Aorta (tissue), 5 donors: ENCODE results near the gene BRSK1. TPM values are rescaled to one million over a fixed set of nuclear protein-coding genes. Genes with fewer than 3 reads are reported as not detected.
A peak's percentile ranks its signal among the peaks of the same experiment; 100 is the strongest.
"Not testable (repeated sequence)": the region's sequence is repeated elsewhere in the genome, so short reads cannot be mapped to it uniquely, and the experiment has no call there.

ENCODE experiments used
- ATAC-seq: fragments of 200-7000 bp; cut with Tn5 transposase; one replicate; pipeline ENCODE4 v1.9.1; 2022; ENCODE audit warnings: moderate library complexity; ENCODE audit not compliant: low FRiP score
- DNase-seq, 2 donors: peaks; one replicate each; pipeline ENCODE4 v3.0.0-alpha.2; 2020
- H3K27ac ChIP-seq, 2 donors: one replicate each; pipeline ENCODE4 v1.5.1; 2013; ENCODE audit warnings: low read length in 2 of 2, mild to moderate bottlenecking in 2 of 2, moderate library complexity in 2 of 2, control low read depth in 1 of 2, inconsistent platforms in 1 of 2, low read depth in 1 of 2
- H3K27me3 ChIP-seq, 2 donors: one replicate each; pipeline ENCODE4 v1.6.1; 2013; ENCODE audit warnings: control low read depth in 1 of 2, low read length in 1 of 2, mild to moderate bottlenecking in 1 of 2, moderate library complexity in 1 of 2; ENCODE audit not compliant: insufficient read depth in 2 of 2, control insufficient read depth in 1 of 2
- H3K36me3 ChIP-seq, 2 donors: one replicate each; pipeline ENCODE4 v1.6.1; 2013; ENCODE audit warnings: control low read depth in 1 of 2, low read length in 1 of 2, mild to moderate bottlenecking in 1 of 2; ENCODE audit not compliant: insufficient read depth in 2 of 2, control insufficient read depth in 1 of 2
- H3K4me1 ChIP-seq, 2 donors: one replicate each; pipeline ENCODE4 v1.6.1; 2013; ENCODE audit warnings: low read length in 2 of 2, control low read depth in 1 of 2, mild to moderate bottlenecking in 1 of 2, moderate library complexity in 1 of 2; ENCODE audit not compliant: insufficient read depth in 2 of 2, control insufficient read depth in 1 of 2
- H3K4me3 ChIP-seq, 2 donors: one replicate each; pipeline ENCODE4 v1.5.1; 2013; ENCODE audit warnings: low read length in 2 of 2, control low read depth in 1 of 2, mild to moderate bottlenecking in 1 of 2
- H3K9me3 ChIP-seq: one replicate; pipeline ENCODE4 v1.6.1; 2013; ENCODE audit warnings: mild to moderate bottlenecking, low read length; ENCODE audit not compliant: control insufficient read depth
- WGBS, 2 donors: extraction: QIAGEN DNeasy Blood & Tissue Kit; methylation state at CpG; one replicate each; pipeline ENCODE4 v1.1.7; 2013; 5-methylcytosine and 5-hydroxymethylcytosine counted together
- intact Hi-C, 2 donors: fragments of 100-400 bp; cut with DNase I; formaldehyde crosslinking; loops; one replicate each; pipeline versions ENCODE4 v1.14.2 to v1.15.0; 2022
- polyA plus RNA-seq, 2 donors: library from polyadenylated mRNA; stranded (reverse); fragments of 200-250 nt; gene quantifications; one replicate each; pipeline ENCODE4 v1.2.3, GENCODE V29; 2013
- total RNA-seq, 2 donors: library from RNA; stranded (reverse); fragmentation: NEBNext Ultra II Directional; extraction: Animal tissue kit (Norgen Biotek cat#: 25700); gene quantifications; one replicate each; pipeline ENCODE4 v1.2.1, GENCODE V29; 2021
- donor health status: healthy with polysubstance abuse.
- donor health status: Bipolar disorder and iron deficiency.
- donor health status: DM: no; HTN: no; CAD: no.
- donor health status: DM: no; HTN: no; CAD: no.
- donor health status: DM: yes; HTN: yes; CAD: no.

BRSK1 gene
- total and polyA plus RNA-seq, 4 donors: 4.8 to 25.1 (median 16.3) TPM

- WGBS, 2 donors: 76 to 91% methylated on average over 6 of the region's 6 CpGs
- H3K27me3 ChIP-seq: no peaks in the 10 kb centered on the region
- H3K27ac ChIP-seq: no peak overlapping the region
- H3K4me1 ChIP-seq: peaks cover 0 to 3% of the 10 kb centered on the region in 2 donors
- H3K4me3 ChIP-seq: no peak overlapping the region
- intact Hi-C loops: no loop called here
- no peak for DNase-seq
- H3K36me3 ChIP-seq: no peaks in the 10 kb centered on the region
- no peaks in the 10 kb centered on the region for H3K9me3 ChIP-seq
- ATAC-seq: no peak
Observed at GRCh38 chr19:55324662-55325061, 40.9 kb downstream of the BRSK1 start.

GRCh38 chr19:55325172-55325571 lies 41.4 kb downstream of the BRSK1 start, which contains the start of gene TMEM150B:
TSS of gene TMEM150B (minus strand) at chr19:55325341. CDS start at chr19:55321036, 4,305 bp downstream.
- Histone ChIP-seq H3K27me3 (no peaks in the 10 kb centered on the region), H3K9me3 (no peaks in the 10 kb centered on the region), H3K4me1 (peaks cover 0 to 3% of the 10 kb centered on the region in 2 donors), H3K27ac (no peak within 1 kb of the TSS), H3K36me3 (no peaks in the 10 kb centered on the region), H3K4me3 (no peak within 1 kb of the TSS)
- 83 to 84% methylated on average over 14 of the region's 14 CpGs for WGBS, 2 donors
- ATAC-seq: peak; percentile 38
- DNase-seq: no peak
- intact Hi-C loops: no loop called here

GRCh38 chr19:55328774-55329318 lies 45.0 kb downstream of the BRSK1 start:
- WGBS, 2 donors: 63 to 68% methylated on average over 4 of the region's 4 CpGs

GRCh38 chr19:55329791-55330190 lies 46.0 kb downstream of the BRSK1 start:
- H3K4me1 ChIP-seq, H3K27ac ChIP-seq, H3K9me3 ChIP-seq, H3K27me3 ChIP-seq, H3K4me3 ChIP-seq, intact Hi-C loops, ATAC-seq, DNase-seq, H3K36me3 ChIP-seq: not testable (repeated sequence)
- WGBS, 2 donors: 88 to 89% methylated on average over 6 of the region's 6 CpGs

More at GRCh38 chr19:55328774-55329318, 45.0 kb downstream of the BRSK1 start:
- H3K9me3 ChIP-seq, H3K36me3 ChIP-seq, intact Hi-C loops, H3K4me3 ChIP-seq, H3K27me3 ChIP-seq, H3K4me1 ChIP-seq, DNase-seq, H3K27ac ChIP-seq, ATAC-seq: not testable (repeated sequence)

- Histone ChIP-seq H3K9me3 (no peaks in the 10 kb centered on the region), H3K27ac (no peak overlapping the region), H3K4me3 (no peak overlapping the region), H3K27me3 (no peaks in the 10 kb centered on the region), H3K4me1 (no peaks in the 10 kb centered on the region), H3K36me3 (no peaks in the 10 kb centered on the region)
- intact Hi-C loops: no loop called here
- DNase-seq (no peak), ATAC-seq (no peak)
- WGBS, 2 donors: 74 to 78% methylated on average over 11 of the region's 11 CpGs
Observed at GRCh38 chr19:55333870-55334269, 50.1 kb downstream of the BRSK1 start.

GRCh38 chr19:55336101-55336500 lies 52.3 kb downstream of the BRSK1 start:
- no peaks in the 10 kb centered on the region for H3K36me3 ChIP-seq
- H3K27me3 ChIP-seq: no peaks in the 10 kb centered on the region
- no peaks in the 10 kb centered on the region for H3K9me3 ChIP-seq
- no peak for ATAC-seq
- WGBS, 2 donors: 75 to 77% methylated on average over 7 of the region's 7 CpGs
- no peak overlapping the region for H3K27ac ChIP-seq
- intact Hi-C loops: no loop called here
- DNase-seq: no peak
- no peaks in the 10 kb centered on the region for H3K4me1 ChIP-seq
- H3K4me3 ChIP-seq: no peak overlapping the region

- intact Hi-C loops: loop anchor here in 1 of 2 donors (1.0 kb wide), 2 partner anchors 46 to 80 kb away; partner anchors contain the start of genes PPP6R1 and RPL28
- peak within 1 kb of the TSS; percentile 48 to 56 for H3K4me3 ChIP-seq
- H3K36me3 ChIP-seq: no peaks in the 10 kb centered on the region
- no peaks in the 10 kb centered on the region for H3K4me1 ChIP-seq
- peak; percentile 97 for ATAC-seq
- peak; percentile 100 for DNase-seq
- no peaks in the 10 kb centered on the region for H3K9me3 ChIP-seq
- H3K27me3 ChIP-seq: no peaks in the 10 kb centered on the region
- 0% methylated on average over 62 to 63 of the region's 63 CpGs for WGBS, 2 donors
- H3K27ac ChIP-seq: peak within 1 kb of the TSS in 1 of 2 donors; percentile 39
Observed at GRCh38 chr19:55339105-55339888, 55.5 kb downstream of the BRSK1 start, which contains the start of gene KMT5C. TSS of gene KMT5C (plus strand) at chr19:55339876. CDS start at chr19:55341937, 2,061 bp downstream.

GRCh38 chr19:55339889-55340783 lies 56.3 kb downstream of the BRSK1 start:
- DNase-seq: no peak

More at GRCh38 chr19:55339889-55340783, 56.3 kb downstream of the BRSK1 start:
- intact Hi-C loops: loop anchor here (1.0 to 5.0 kb wide), 3 partner anchors 42 to 81 kb away; partner anchors contain the start of genes PPP6R1 (in 1 of the 2), RPL28 (in 1 of the 2) and TMEM238 (in 1 of the 2)
- H3K36me3 ChIP-seq: no peaks in the 10 kb centered on the region
- 3% methylated on average over 19 to 44 of the region's 44 CpGs for WGBS, 2 donors
- no peaks in the 10 kb centered on the region for H3K27me3 ChIP-seq
- H3K4me1 ChIP-seq: no peaks in the 10 kb centered on the region
- no peak for ATAC-seq
- no peaks in the 10 kb centered on the region for H3K9me3 ChIP-seq
- H3K4me3 ChIP-seq: peak overlapping the region; percentile 48 to 56
- H3K27ac ChIP-seq: no peak overlapping the region
